K562 (cell line): ENCODE data around the gene TRIM27. TPM values are rescaled to one million over a fixed set of nuclear protein-coding genes. Genes with fewer than 3 reads are reported as not detected.
A peak's percentile ranks its signal among the peaks of the same experiment; 100 is the strongest.

Source experiments
- ELF1 ChIP-seq: fragments of 200-800 bp; sonication (Bioruptor generic); IDR thresholded peaks from 2 replicates; pipeline ENCODE4 v1.6.1; 2016; ENCODE audit warnings: missing genetic modification characterization, missing compliant biosample characterization
- ELF4 ChIP-seq: fragments of 450-650 bp; formaldehyde crosslinking; IDR thresholded peaks from 2 replicates; pipeline ENCODE4 v1.4.0; 2022; ENCODE audit warnings: missing genetic modification characterization
- ETV5 ChIP-seq: sonication (generic); formaldehyde crosslinking; IDR thresholded peaks from 2 replicates; pipeline ENCODE4 v1.4.0; 2020; ENCODE audit warnings: low read depth, mild to moderate bottlenecking, missing genetic modification reagents
- HNRNPLL ChIP-seq: fragments of 200-400 bp; formaldehyde crosslinking; IDR thresholded peaks from 2 replicates; pipeline ENCODE4 v1.6.1; 2017; ENCODE audit warnings: low read length, low read depth, mild to moderate bottlenecking; ENCODE audit not compliant: poor library complexity, severe bottlenecking
- HNRNPUL1 ChIP-seq: fragments of 200-400 bp; formaldehyde crosslinking; IDR thresholded peaks from 2 replicates; pipeline ENCODE4 v1.6.1; 2017; ENCODE audit warnings: low read length
- JUND ChIP-seq, 2 experiments: IDR thresholded peaks; 2 replicates in 1 of 2; 3 replicates in 1 of 2; pipeline ENCODE4 v1.6.1; 2011; ENCODE audit warnings: borderline replicate concordance in 2 of 2, low read depth in 2 of 2, low read length in 2 of 2, improper control_type of control experiment in 1 of 2, missing biosample characterization in 1 of 2, missing genetic modification characterization in 1 of 2, missing genetic modification reagents in 1 of 2
- L3MBTL2 ChIP-seq: fragments of 450-650 bp; IDR thresholded peaks from 2 replicates; pipeline ENCODE4 v1.6.1; 2016; ENCODE audit warnings: mild to moderate bottlenecking, moderate library complexity
- NR2C2 ChIP-seq, 2 experiments: fragments of 200-800 bp in 1 of 2; sonication (Bioruptor generic) in 1 of 2; sonication (generic) in 1 of 2; formaldehyde crosslinking in 1 of 2; IDR thresholded peaks; 2 replicates each; pipeline versions ENCODE4 v1.6.1 to v1.8.0; 2016 to 2022; ENCODE audit warnings: mild to moderate bottlenecking in 1 of 2, missing compliant biosample characterization in 1 of 2, missing genetic modification characterization in 1 of 2, missing genetic modification reagents in 1 of 2
- SMARCE1 ChIP-seq: fragments of 450-650 bp; IDR thresholded peaks from 2 replicates; pipeline ENCODE4 v1.7.1; 2016; ENCODE audit warnings: mild to moderate bottlenecking
- ZEB2 ChIP-seq: fragments of 450-650 bp; IDR thresholded peaks from 2 replicates; pipeline ENCODE4 v1.6.1; 2016
- polyA plus RNA-seq, 8 experiments: library from polyadenylated mRNA; depleted of rRNA in 4 of 8; stranded (reverse) in 5 of 8; unstranded in 3 of 8; fragments of >200 nt; fragmentation: Nextera tagmentation in 2 of 8; fragmentation: Illumina TruSeq in 1 of 8; extraction: Ambion mirVana in 2 of 8; extraction: Trizol in 1 of 8; gene quantifications; 2 replicates each; pipeline versions ENCODE4 v1.2.1 to v1.2.3, GENCODE V29; 2011 to 2014; ENCODE audit warnings: inconsistent platforms in 1 of 8, missing spikeins in 1 of 8
- total RNA-seq, 7 experiments: library from RNA; depleted of rRNA in 6 of 7; stranded (reverse); fragments of >200 nt in 6 of 7; fragmentation: Illumina TruSeq in 2 of 7; extraction: Trizol in 2 of 7; gene quantifications; 2 replicates each; pipeline versions ENCODE4 v1.2.1 to v1.2.3, GENCODE V29; 2011 to 2021; ENCODE audit warnings: low replicate concordance in 1 of 7
- TF ChIP-seq, protein P1 (sequence below), 2 experiments: fragments of 250-450 bp in 1 of 2; fragments of 450-650 bp in 1 of 2; sonication (Bioruptor Pico) in 1 of 2; IDR thresholded peaks; 2 replicates each; pipeline versions ENCODE4 v1.6.1 to v1.8.0; 2016 to 2021; ENCODE audit warnings: mild to moderate bottlenecking in 2 of 2, moderate library complexity in 2 of 2, missing compliant biosample characterization in 1 of 2, missing genetic modification characterization in 1 of 2
- TF ChIP-seq, protein P2 (sequence below): fragments of 250-450 bp; sonication (Bioruptor Pico); IDR thresholded peaks from 2 replicates; pipeline ENCODE4 v1.4.0; 2020; ENCODE audit warnings: mild to moderate bottlenecking
- TF ChIP-seq, protein P3 (sequence below): fragments of 250-450 bp; sonication (Bioruptor Pico); IDR thresholded peaks from 2 replicates; pipeline ENCODE4 v1.8.0; 2021; ENCODE audit warnings: borderline replicate concordance, mild to moderate bottlenecking, moderate library complexity; ENCODE audit not compliant: poor library complexity, severe bottlenecking
- TF ChIP-seq, protein P4 (sequence below): sonication (generic); formaldehyde crosslinking; IDR thresholded peaks from 2 replicates; pipeline ENCODE4 v1.8.1; 2022; ENCODE audit warnings: missing genetic modification reagents
- TF ChIP-seq, protein P5 (sequence below), 2 experiments: IDR thresholded peaks; 2 replicates each; pipeline ENCODE4 v1.6.1; 2012; ENCODE audit warnings: improper control_type of control experiment in 2 of 2, low read depth in 2 of 2, low read length in 2 of 2, borderline replicate concordance in 1 of 2
- TF ChIP-seq, protein P6 (sequence below): sonication (generic); IDR thresholded peaks from 2 replicates; pipeline ENCODE4 v1.6.1; 2016

TRIM27 gene
- total and polyA plus RNA-seq, 9 of the 15 experiments (the other 6 are each of a cell fraction or from before 2014, with no cell fraction given) = 37.7 to 235 (median 122) TPM

- TF ChIP-seq, protein P1, sequence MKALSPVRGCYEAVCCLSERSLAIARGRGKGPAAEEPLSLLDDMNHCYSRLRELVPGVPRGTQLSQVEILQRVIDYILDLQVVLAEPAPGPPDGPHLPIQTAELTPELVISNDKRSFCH (CRISPR knock-in tag; IDR thresholded peaks at IDR 0.05) = no peak
- TF ChIP-seq, protein P1 (tag; IDR thresholded peaks at IDR 0.05) = no peak
- TF ChIP-seq, protein P2, sequence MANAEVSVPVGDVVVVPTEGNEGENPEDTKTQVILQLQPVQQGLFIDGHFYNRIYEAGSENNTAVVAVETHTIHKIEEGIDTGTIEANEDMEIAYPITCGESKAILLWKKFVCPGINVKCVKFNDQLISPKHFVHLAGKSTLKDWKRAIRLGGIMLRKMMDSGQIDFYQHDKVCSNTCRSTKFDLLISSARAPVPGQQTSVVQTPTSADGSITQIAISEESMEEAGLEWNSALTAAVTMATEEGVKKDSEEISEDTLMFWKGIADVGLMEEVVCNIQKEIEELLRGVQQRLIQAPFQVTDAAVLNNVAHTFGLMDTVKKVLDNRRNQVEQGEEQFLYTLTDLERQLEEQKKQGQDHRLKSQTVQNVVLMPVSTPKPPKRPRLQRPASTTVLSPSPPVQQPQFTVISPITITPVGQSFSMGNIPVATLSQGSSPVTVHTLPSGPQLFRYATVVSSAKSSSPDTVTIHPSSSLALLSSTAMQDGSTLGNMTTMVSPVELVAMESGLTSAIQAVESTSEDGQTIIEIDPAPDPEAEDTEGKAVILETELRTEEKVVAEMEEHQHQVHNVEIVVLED (CRISPR knock-in tag) = 0 out of 2 replicates have a peak, but pooled peaks have one; percentile 13
- no peak for TF ChIP-seq HNRNPUL1
- TF ChIP-seq, protein P3, sequence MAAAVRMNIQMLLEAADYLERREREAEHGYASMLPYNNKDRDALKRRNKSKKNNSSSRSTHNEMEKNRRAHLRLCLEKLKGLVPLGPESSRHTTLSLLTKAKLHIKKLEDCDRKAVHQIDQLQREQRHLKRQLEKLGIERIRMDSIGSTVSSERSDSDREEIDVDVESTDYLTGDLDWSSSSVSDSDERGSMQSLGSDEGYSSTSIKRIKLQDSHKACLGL (CRISPR knock-in tag) = no peak
- TF ChIP-seq, protein P4, sequence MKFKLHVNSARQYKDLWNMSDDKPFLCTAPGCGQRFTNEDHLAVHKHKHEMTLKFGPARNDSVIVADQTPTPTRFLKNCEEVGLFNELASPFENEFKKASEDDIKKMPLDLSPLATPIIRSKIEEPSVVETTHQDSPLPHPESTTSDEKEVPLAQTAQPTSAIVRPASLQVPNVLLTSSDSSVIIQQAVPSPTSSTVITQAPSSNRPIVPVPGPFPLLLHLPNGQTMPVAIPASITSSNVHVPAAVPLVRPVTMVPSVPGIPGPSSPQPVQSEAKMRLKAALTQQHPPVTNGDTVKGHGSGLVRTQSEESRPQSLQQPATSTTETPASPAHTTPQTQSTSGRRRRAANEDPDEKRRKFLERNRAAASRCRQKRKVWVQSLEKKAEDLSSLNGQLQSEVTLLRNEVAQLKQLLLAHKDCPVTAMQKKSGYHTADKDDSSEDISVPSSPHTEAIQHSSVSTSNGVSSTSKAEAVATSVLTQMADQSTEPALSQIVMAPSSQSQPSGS = no peak
- TF ChIP-seq, protein P5, sequence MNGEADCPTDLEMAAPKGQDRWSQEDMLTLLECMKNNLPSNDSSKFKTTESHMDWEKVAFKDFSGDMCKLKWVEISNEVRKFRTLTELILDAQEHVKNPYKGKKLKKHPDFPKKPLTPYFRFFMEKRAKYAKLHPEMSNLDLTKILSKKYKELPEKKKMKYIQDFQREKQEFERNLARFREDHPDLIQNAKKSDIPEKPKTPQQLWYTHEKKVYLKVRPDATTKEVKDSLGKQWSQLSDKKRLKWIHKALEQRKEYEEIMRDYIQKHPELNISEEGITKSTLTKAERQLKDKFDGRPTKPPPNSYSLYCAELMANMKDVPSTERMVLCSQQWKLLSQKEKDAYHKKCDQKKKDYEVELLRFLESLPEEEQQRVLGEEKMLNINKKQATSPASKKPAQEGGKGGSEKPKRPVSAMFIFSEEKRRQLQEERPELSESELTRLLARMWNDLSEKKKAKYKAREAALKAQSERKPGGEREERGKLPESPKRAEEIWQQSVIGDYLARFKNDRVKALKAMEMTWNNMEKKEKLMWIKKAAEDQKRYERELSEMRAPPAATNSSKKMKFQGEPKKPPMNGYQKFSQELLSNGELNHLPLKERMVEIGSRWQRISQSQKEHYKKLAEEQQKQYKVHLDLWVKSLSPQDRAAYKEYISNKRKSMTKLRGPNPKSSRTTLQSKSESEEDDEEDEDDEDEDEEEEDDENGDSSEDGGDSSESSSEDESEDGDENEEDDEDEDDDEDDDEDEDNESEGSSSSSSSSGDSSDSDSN (IDR thresholded peaks at IDR 0.05; ENCODE audit: borderline replicate concordance in 1 of 2, low read depth in 2 of 2, low read length in 2 of 2) = no peak
- peak; percentile 82 for TF ChIP-seq JUND (IDR thresholded peaks at IDR 0.05; ENCODE audit: borderline replicate concordance, low read depth, low read length)
- peak; percentile 62; the same call in 1 of the 3 replicates for TF ChIP-seq JUND (tag; IDR thresholded peaks at IDR 0.05; ENCODE audit: borderline replicate concordance, low read depth, low read length)
- TF ChIP-seq HNRNPLL = no peak
- TF ChIP-seq L3MBTL2 = 0 out of 2 replicates have a peak, but pooled peaks have one; percentile 16
- TF ChIP-seq ELF4 = 0 out of 2 replicates have a peak, but pooled peaks have one; percentile 51
- TF ChIP-seq SMARCE1 = peak; percentile 66; the same call in 1 of the 2 replicates
- peak; percentile 42; the same call in 1 of the 2 replicates for TF ChIP-seq ZEB2
- no peak for TF ChIP-seq ELF1 (tag)
- peak; percentile 43; the same call in 1 of the 2 replicates for TF ChIP-seq ETV5
- TF ChIP-seq, protein P6, sequence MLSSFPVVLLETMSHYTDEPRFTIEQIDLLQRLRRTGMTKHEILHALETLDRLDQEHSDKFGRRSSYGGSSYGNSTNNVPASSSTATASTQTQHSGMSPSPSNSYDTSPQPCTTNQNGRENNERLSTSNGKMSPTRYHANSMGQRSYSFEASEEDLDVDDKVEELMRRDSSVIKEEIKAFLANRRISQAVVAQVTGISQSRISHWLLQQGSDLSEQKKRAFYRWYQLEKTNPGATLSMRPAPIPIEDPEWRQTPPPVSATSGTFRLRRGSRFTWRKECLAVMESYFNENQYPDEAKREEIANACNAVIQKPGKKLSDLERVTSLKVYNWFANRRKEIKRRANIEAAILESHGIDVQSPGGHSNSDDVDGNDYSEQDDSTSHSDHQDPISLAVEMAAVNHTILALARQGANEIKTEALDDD = peak; percentile 37; the same call in 1 of the 2 replicates
- TF ChIP-seq NR2C2 (CRISPR knock-in tag; IDR thresholded peaks at IDR 0.05) = no peak
- TF ChIP-seq NR2C2 (tag; IDR thresholded peaks at IDR 0.05) = 0 out of 2 replicates have a peak, but pooled peaks have one; percentile 27
Measured at GRCh38 chr6:28947831-28948270, 24.1 kb upstream of the TRIM27 start (continued).
